K562 (cell line): ENCODE measurements around the gene ZNF775. TPM values are rescaled to one million over a fixed set of nuclear protein-coding genes. Genes with fewer than 3 reads are reported as not detected.

Source experiments
- CXXC5 ChIP-seq: fragments of 250-450 bp; sonication (Bioruptor Pico); IDR thresholded peaks from 2 replicates; pipeline ENCODE4 v1.8.0; 2022; ENCODE audit warnings: inconsistent platforms, mild to moderate bottlenecking, moderate library complexity
- GTF2A2 ChIP-seq: IDR thresholded peaks from 2 replicates; pipeline ENCODE4 v1.6.1; 2016; ENCODE audit warnings: mild to moderate bottlenecking, missing genetic modification characterization, missing compliant biosample characterization
- HOXB6 ChIP-seq: fragments of 250-450 bp; sonication (Bioruptor Pico); IDR thresholded peaks from 2 replicates; pipeline ENCODE4 v1.5.1; 2022; ENCODE audit warnings: mild to moderate bottlenecking, borderline replicate concordance
- KLF16 ChIP-seq: IDR thresholded peaks from 2 replicates; pipeline ENCODE4 v1.6.1; 2016; ENCODE audit warnings: antibody characterized with exemption
- MAFF ChIP-seq: IDR thresholded peaks from 2 replicates; pipeline ENCODE4 v1.6.1; 2012; ENCODE audit warnings: low read length, improper control_type of control experiment
- MTA3 ChIP-seq: fragments of 450-650 bp; formaldehyde crosslinking; IDR thresholded peaks from 2 replicates; pipeline ENCODE4 v1.6.1; 2017; ENCODE audit warnings: mild to moderate bottlenecking, borderline replicate concordance
- MYNN ChIP-seq, 2 experiments: sonication (generic); formaldehyde crosslinking in 1 of 2; IDR thresholded peaks; 2 replicates each; pipeline versions ENCODE4 v1.5.0 to v1.6.1; 2016 to 2020; ENCODE audit warnings: antibody characterized with exemption in 1 of 2, missing genetic modification reagents in 1 of 2
- RB1 ChIP-seq: fragments of 450-650 bp; IDR thresholded peaks from 2 replicates; pipeline ENCODE4 v1.6.1; 2017; ENCODE audit warnings: low read depth, mild to moderate bottlenecking
- RFX1 ChIP-seq: fragments of 450-650 bp; IDR thresholded peaks from 2 replicates; pipeline ENCODE4 v1.6.1; 2016; ENCODE audit warnings: mild to moderate bottlenecking, moderate library complexity
- SMARCE1 ChIP-seq: fragments of 450-650 bp; IDR thresholded peaks from 2 replicates; pipeline ENCODE4 v1.7.1; 2016; ENCODE audit warnings: mild to moderate bottlenecking
- TAF7 ChIP-seq: fragments of 450-650 bp; IDR thresholded peaks from 2 replicates; pipeline ENCODE4 v1.6.1; 2016; ENCODE audit warnings: missing genetic modification characterization, missing compliant biosample characterization
- TCFL5 ChIP-seq: fragments of 250-450 bp; sonication (Bioruptor Pico); conservative IDR thresholded peaks from 2 replicates; pipeline ENCODE4 v1.6.1; 2021; ENCODE audit warnings: mild to moderate bottlenecking, moderate library complexity, matching md5 sums
- THRAP3 ChIP-seq: fragments of 450-650 bp; IDR thresholded peaks from 2 replicates; pipeline ENCODE4 v1.6.1; 2016; ENCODE audit warnings: mild to moderate bottlenecking, inconsistent platforms, borderline replicate concordance
- ZFP36 ChIP-seq: fragments of 150-350 bp; IDR thresholded peaks from 2 replicates; pipeline ENCODE4 v1.6.1; 2018; ENCODE audit warnings: low read length, low read depth; ENCODE audit not compliant: partially characterized antibody
- ZNF124 ChIP-seq: sonication (generic); formaldehyde crosslinking; IDR thresholded peaks from 2 replicates; pipeline ENCODE4 v1.8.1; 2022; ENCODE audit warnings: missing genetic modification reagents
- ZNF398 ChIP-seq: fragments of 250-450 bp; sonication (Bioruptor Pico); IDR thresholded peaks from 2 replicates; pipeline ENCODE4 v1.8.0; 2021; ENCODE audit warnings: moderate library complexity, mild to moderate bottlenecking, inconsistent platforms
- ZNF584 ChIP-seq: fragments of 200-800 bp; sonication (Bioruptor generic); IDR thresholded peaks from 2 replicates; pipeline ENCODE4 v1.6.1; 2016; ENCODE audit warnings: low read depth, mild to moderate bottlenecking, missing genetic modification characterization, missing compliant biosample characterization
- polyA plus RNA-seq, 8 experiments: library from polyadenylated mRNA; depleted of rRNA in 4 of 8; stranded (reverse) in 5 of 8; unstranded in 3 of 8; fragments of >200 nt; fragmentation: Nextera tagmentation in 2 of 8; fragmentation: Illumina TruSeq in 1 of 8; extraction: Ambion mirVana in 2 of 8; extraction: Trizol in 1 of 8; gene quantifications; 2 replicates each; pipeline versions ENCODE4 v1.2.1 to v1.2.3, GENCODE V29; 2011 to 2014; ENCODE audit warnings: inconsistent platforms in 1 of 8, missing spikeins in 1 of 8
- total RNA-seq, 7 experiments: library from RNA; depleted of rRNA in 6 of 7; stranded (reverse); fragments of >200 nt in 6 of 7; fragmentation: Illumina TruSeq in 2 of 7; extraction: Trizol in 2 of 7; gene quantifications; 2 replicates each; pipeline versions ENCODE4 v1.2.1 to v1.2.3, GENCODE V29; 2011 to 2021; ENCODE audit warnings: low replicate concordance in 1 of 7
- TF ChIP-seq, protein P1 (sequence below): fragments of 200-800 bp; sonication (Bioruptor generic); IDR thresholded peaks from 2 replicates; pipeline ENCODE4 v1.6.1; 2017; ENCODE audit warnings: missing genetic modification characterization, missing compliant biosample characterization
- TF ChIP-seq, protein P2 (sequence below), 2 experiments: IDR thresholded peaks in 1 of 2; conservative IDR thresholded peaks in 1 of 2; 2 replicates each; pipeline ENCODE4 v1.6.1; 2016; ENCODE audit warnings: low read depth in 2 of 2, mild to moderate bottlenecking in 1 of 2, missing compliant biosample characterization in 1 of 2, missing genetic modification characterization in 1 of 2, moderate library complexity in 1 of 2
- TF ChIP-seq, protein P3 (sequence below): sonication (generic); formaldehyde crosslinking; IDR thresholded peaks from 2 replicates; pipeline ENCODE4 v1.8.1; 2022; ENCODE audit warnings: missing genetic modification reagents
- TF ChIP-seq, protein P4 (sequence below): fragments of 250-450 bp; sonication (Bioruptor Pico); IDR thresholded peaks from 2 replicates; pipeline ENCODE4 v1.8.0; 2021; ENCODE audit warnings: moderate library complexity, mild to moderate bottlenecking, inconsistent platforms

ZNF775 gene
- total and polyA plus RNA-seq, 9 of the 15 experiments (the other 6 are each of a cell fraction or from before 2014, with no cell fraction given): 0.04 to 18.7 (median 4.9) TPM

DNA sequence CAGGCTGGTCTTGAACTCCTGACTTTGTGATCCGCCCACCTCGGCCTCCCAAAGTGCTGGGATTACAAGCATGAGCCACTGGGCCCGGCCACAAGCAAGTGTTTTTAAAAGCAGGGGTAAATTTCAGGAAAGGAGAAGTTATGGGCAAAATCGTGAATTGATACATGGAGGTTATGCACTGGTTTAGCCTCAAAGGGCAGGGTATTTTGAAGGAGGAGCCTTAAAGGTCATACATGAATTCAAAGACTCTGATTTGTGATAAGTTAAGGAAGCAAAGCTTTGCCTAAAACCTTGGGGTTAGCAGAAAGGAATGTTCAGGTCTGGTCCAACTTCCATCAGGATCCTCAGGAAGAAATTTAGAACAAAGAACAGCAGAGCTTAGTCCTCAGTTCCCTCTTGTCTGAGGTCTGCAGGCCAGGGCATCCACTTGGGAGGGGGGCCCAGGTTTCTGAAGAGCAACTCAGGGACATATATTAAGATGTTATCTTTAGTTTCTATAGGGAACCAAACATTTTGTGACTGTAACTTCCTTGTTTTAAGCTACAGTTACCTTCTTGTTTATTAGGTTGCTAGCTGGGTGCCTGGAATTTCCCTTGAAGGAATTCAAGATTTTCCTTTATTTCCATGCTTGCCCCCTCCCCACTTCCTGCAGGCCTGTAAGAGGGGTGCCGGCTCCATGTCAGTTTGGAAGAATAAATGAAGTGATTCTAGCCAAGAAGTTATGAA is 13.3 kb upstream of the ZNF775 start (continued):
- TF ChIP-seq, protein P1, sequence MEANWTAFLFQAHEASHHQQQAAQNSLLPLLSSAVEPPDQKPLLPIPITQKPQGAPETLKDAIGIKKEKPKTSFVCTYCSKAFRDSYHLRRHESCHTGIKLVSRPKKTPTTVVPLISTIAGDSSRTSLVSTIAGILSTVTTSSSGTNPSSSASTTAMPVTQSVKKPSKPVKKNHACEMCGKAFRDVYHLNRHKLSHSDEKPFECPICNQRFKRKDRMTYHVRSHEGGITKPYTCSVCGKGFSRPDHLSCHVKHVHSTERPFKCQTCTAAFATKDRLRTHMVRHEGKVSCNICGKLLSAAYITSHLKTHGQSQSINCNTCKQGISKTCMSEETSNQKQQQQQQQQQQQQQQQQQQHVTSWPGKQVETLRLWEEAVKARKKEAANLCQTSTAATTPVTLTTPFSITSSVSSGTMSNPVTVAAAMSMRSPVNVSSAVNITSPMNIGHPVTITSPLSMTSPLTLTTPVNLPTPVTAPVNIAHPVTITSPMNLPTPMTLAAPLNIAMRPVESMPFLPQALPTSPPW (CRISPR knock-in tag): peak; percentile 35; the same call in 1 of the 2 replicates
- no peak for TF ChIP-seq ZFP36
- TF ChIP-seq, protein P2, sequence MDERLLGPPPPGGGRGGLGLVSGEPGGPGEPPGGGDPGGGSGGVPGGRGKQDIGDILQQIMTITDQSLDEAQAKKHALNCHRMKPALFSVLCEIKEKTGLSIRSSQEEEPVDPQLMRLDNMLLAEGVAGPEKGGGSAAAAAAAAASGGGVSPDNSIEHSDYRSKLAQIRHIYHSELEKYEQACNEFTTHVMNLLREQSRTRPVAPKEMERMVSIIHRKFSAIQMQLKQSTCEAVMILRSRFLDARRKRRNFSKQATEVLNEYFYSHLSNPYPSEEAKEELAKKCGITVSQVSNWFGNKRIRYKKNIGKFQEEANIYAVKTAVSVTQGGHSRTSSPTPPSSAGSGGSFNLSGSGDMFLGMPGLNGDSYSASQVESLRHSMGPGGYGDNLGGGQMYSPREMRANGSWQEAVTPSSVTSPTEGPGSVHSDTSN (CRISPR knock-in tag; IDR thresholded peaks at IDR 0.05; ENCODE audit: low read depth): no peak
- TF ChIP-seq, protein P2 (tag; conservative IDR thresholded peaks at IDR 0.05; ENCODE audit: low read depth): peak; percentile 55
- TF ChIP-seq RB1: no peak
- no peak for TF ChIP-seq MAFF
- no peak for TF ChIP-seq ZNF124 (CRISPR knock-in tag)
- TF ChIP-seq RFX1: peak; percentile 47
- TF ChIP-seq HOXB6 (CRISPR knock-in tag): no peak
- no peak for TF ChIP-seq MYNN (IDR thresholded peaks at IDR 0.05)
- no peak for TF ChIP-seq MYNN (CRISPR knock-in tag; IDR thresholded peaks at IDR 0.05)
- no peak for TF ChIP-seq TCFL5 (CRISPR knock-in tag)
- no peak for TF ChIP-seq KLF16
- TF ChIP-seq THRAP3: no peak
- TF ChIP-seq MTA3: no peak
- no peak for TF ChIP-seq ZNF584 (CRISPR knock-in tag)
- TF ChIP-seq, protein P3, sequence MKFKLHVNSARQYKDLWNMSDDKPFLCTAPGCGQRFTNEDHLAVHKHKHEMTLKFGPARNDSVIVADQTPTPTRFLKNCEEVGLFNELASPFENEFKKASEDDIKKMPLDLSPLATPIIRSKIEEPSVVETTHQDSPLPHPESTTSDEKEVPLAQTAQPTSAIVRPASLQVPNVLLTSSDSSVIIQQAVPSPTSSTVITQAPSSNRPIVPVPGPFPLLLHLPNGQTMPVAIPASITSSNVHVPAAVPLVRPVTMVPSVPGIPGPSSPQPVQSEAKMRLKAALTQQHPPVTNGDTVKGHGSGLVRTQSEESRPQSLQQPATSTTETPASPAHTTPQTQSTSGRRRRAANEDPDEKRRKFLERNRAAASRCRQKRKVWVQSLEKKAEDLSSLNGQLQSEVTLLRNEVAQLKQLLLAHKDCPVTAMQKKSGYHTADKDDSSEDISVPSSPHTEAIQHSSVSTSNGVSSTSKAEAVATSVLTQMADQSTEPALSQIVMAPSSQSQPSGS (CRISPR knock-in tag): no peak
- TF ChIP-seq ZNF398 (CRISPR knock-in tag): no peak
- TF ChIP-seq, protein P4, sequence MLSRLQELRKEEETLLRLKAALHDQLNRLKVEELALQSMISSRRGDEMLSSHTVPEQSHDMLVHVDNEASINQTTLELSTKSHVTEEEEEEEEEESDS (CRISPR knock-in tag): no peak
- TF ChIP-seq GTF2A2 (tag): no peak
- TF ChIP-seq CXXC5 (CRISPR knock-in tag): no peak
- TF ChIP-seq SMARCE1: no peak
- no peak for TF ChIP-seq TAF7
